ENCODE measurements around the gene RRP1. TPM values are rescaled to one million over a fixed set of nuclear protein-coding genes. Genes with fewer than 3 reads are reported as not detected.

The RRP1 gene
- total RNA-seq, 4 donors from 2014 or later: 22.0 to 66.8 (median 25.4) TPM

DNA sequence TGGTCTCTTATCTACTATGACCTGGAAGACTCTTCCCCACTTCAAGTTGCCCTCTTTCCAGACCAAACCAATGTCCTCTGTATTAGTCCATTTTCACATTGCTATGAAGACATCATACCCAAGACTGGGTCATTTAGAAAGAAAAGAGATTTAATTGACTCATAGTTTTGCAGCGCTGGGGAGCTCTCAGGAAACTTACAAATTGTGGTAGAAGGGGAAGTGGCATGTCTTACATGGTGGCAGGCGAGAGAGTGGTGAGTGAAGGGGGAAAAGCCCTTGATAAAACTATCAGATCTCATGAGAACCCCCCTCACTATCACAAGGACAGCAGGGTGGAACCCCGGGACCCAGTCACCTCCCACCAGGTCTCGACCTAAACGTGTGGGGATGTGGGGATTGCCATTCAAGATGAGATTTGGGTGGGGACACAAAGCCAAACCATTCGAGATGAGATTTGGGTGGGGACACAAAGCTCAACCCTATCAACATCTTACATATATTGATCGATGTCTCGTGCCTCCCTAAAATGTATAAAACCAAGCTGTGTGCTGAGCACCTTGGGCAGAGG, 61.4 kb downstream of the RRP1 start:
- ATAC-seq (ENCODE audit: low FRiP score) (no peak), DNase-seq (ENCODE audit: low spot score) (no peak)
- no peak for TF ChIP-seq CTCF (IDR thresholded peaks at IDR 0.05)

DNA sequence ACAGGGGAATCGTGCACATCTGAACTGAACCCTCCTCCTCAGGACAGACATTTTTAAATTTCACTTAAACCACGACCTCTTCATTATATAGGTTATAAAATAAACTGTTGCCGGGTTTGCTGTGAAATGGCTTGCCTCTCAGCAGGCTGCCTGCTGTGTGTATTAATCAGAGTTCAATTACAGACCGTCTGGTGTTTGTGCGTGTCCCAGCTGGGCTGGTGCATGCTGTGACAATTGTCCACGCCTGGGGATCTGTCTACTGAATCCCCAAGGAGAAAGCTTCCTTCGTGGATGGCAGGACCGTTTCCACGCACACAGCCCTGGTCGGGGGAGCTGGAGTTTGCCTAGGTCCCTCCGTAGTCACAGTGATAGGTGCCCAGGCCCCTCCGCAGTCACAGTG, 62.2 kb downstream of the RRP1 start:
- no peak for DNase-seq (ENCODE audit: low spot score)

DNA sequence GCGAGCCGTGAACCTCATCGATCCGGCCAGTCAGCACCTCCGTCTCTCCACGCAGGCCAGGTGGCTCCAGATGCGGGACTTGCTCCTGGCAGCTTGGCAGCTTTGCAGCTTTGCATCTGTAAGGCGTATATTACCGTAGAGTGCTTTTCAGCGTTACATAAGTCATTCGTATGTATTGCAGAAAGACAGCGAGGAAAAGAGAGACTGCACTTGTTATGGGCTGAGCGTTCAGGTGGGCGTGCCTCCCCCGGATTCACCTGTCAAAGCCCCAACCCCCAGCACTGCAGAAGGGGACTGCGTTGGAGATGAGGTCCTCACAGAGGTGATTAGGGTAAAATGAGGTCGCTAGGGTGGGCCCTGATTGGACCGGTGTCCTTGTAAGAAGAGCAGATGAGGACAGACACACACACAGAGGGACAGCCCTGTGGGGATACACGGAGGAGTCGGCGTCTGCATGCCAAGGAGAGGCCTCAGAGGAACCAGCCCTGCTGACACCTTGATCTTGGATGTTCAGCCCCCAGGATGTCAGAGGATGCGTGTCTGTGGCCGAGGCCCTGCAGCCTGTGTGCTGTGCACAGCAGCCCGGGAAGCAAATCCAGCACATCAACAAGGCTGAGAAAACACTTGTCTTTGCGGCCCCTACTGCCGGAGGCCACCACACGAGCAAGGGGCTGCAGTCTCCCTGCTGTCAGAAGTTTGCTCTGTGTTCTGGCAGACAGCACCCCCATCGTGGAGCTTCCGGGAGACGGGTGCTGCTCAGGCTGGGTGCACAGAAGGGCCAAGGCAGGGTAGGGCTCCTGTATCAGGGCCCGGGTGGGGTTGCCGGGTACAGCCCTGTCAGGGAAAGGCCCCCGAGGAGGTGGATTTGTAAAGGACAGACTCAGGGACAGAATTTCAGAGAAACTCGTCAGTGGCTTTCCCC, 64.7 kb downstream of the RRP1 start:
- no peak for DNase-seq (ENCODE audit: low spot score)
- ATAC-seq (ENCODE audit: low FRiP score): no peak
- no peak for TF ChIP-seq CTCF (IDR thresholded peaks at IDR 0.05)

More for the DNA sequence above, 62.2 kb downstream of the RRP1 start:
- ATAC-seq (ENCODE audit: low FRiP score): no peak
- TF ChIP-seq CTCF (IDR thresholded peaks at IDR 0.05): no peak

Small RNA genes lying within 50 kb of the gene (small RNA-seq; reads per million reads assigned to genes)
- gene AP001052.1: not detected

Other genes starting within 250 kb of the RRP1 start
- 1 to 10 TPM in 2 of 4 donors, under 1 TPM in 1, not detected in 1; 0.94 to 1.6 (median 1.1) TPM for gene HSF2BP, start 130.1 kb upstream of the RRP1 start, total RNA-seq
- gene RRP1B, start 130.0 kb upstream of the RRP1 start, total RNA-seq: 10 to 100 TPM; 19.4 to 47.4 (median 22.0) TPM
- 100 to 1,000 TPM in 2 of 4 donors, 10 to 100 TPM in 2; 58.8 to 111 (median 93.5) TPM for gene PDXK, start 70.4 kb upstream of the RRP1 start, total RNA-seq
- gene CSTB, start 13.3 kb upstream of the RRP1 start, total RNA-seq: 10 to 100 TPM in 3 of 4 donors, 1 to 10 TPM in 1; 8.0 to 27.9 (median 17.7) TPM
- gene AGPAT3, start 75.6 kb downstream of the RRP1 start, total RNA-seq: 10 to 100 TPM; 29.7 to 47.0 (median 43.3) TPM
- 10 to 100 TPM; 29.3 to 42.8 (median 36.6) TPM for gene TRAPPC10, start 222.7 kb downstream of the RRP1 start, total RNA-seq